ENCODE measurements around the gene HSPA9. TPM values are rescaled to one million over a fixed set of nuclear protein-coding genes. Genes with fewer than 3 reads are reported as not detected.
"Not testable (repeated sequence)": the region's sequence is repeated elsewhere in the genome, so short reads cannot be mapped to it uniquely, and the experiment has no call there.

HSPA9 gene
- polyA plus RNA-seq, 4 donors, result 302 to 349 (median 343) TPM

DNA sequence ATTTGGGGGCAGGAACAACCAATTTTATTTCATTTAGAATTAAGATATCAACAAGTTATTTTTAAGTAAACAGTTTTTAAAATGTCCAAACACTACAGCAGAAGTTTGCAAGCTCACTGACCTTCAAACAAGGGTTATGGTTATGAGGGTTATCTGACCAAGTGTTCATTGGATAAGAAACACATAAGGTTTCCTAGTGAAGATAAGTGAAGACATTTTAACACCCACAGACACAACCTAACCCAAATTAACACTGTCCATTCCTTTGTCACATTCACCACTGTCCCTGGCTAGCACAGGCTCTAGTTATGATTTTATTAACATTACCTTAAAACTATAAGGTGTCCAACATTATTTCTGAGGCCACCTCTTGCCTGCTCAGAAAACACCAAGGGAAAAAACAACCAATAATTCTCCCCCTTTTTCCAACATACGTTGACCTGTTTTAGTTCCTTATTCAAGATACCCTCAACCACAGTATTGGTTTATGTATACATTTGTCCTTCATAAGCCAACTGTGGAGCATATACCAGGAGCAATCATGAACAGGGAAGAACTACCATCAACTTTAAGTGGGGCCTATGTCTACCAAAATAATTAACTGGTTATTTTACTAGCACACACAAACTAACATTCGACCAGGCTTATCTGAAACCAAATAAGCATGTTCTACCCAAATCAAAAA lies 36.1 kb downstream of the HSPA9 start:
- DNase-seq (ENCODE audit: low read depth in 4 of 4, low spot score in 3 of 4), result no peak

GRCh38 chr5:138536665-138537315 lies 38.4 kb downstream of the HSPA9 start:
- DNase-seq (ENCODE audit: low read depth in 4 of 4, low spot score in 3 of 4), result no peak

GRCh38 chr5:138536215-138536614 lies 39.0 kb downstream of the HSPA9 start:
- no peak for DNase-seq (ENCODE audit: low read depth in 4 of 4, low spot score in 3 of 4)

GRCh38 chr5:138533973-138534941 lies 40.9 kb downstream of the HSPA9 start:
- DNase-seq (ENCODE audit: low read depth in 4 of 4, low spot score in 3 of 4), result no peak

DNA sequence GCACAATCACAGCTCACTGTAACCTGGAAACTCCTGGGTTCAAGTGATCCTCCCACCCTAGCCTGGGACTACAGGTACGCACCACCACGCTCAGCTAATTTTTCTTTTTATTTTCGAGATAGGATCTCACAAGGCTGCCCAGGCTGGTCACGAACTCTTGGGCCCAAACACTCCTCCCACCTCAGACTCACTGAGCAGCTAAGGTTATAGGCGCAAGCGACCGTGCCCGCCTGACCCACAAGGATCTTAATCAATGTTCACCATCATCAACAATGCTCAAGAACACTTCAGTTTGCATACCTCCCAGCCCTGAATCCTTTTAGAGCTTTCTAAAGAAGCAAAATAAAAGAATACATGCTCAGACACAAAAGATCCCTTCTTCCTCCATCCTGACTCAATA lies 45.4 kb downstream of the HSPA9 start:
- no peak for DNase-seq (ENCODE audit: low read depth in 4 of 4, low spot score in 3 of 4)

- DNase-seq (ENCODE audit: low read depth in 4 of 4, low spot score in 3 of 4), result no peak
Measured at GRCh38 chr5:138528744-138529469, 46.3 kb downstream of the HSPA9 start.

GRCh38 chr5:138528208-138528607 lies 47.0 kb downstream of the HSPA9 start:
- no peak for DNase-seq (ENCODE audit: low read depth in 4 of 4, low spot score in 3 of 4)

GRCh38 chr5:138527170-138527569 lies 48.0 kb downstream of the HSPA9 start:
- no peak for DNase-seq (ENCODE audit: low read depth in 4 of 4, low spot score in 3 of 4)

- no peak for DNase-seq (ENCODE audit: low read depth in 4 of 4, low spot score in 3 of 4)
Measured at GRCh38 chr5:138523406-138523805, 51.8 kb downstream of the HSPA9 start.

- no peak for DNase-seq (ENCODE audit: low read depth in 4 of 4, low spot score in 3 of 4)
Measured at GRCh38 chr5:138520971-138521370, 54.2 kb downstream of the HSPA9 start.

- no peak for DNase-seq (ENCODE audit: low read depth in 4 of 4, low spot score in 3 of 4)
Measured at GRCh38 chr5:138517437-138517836, 57.8 kb downstream of the HSPA9 start.

DNA sequence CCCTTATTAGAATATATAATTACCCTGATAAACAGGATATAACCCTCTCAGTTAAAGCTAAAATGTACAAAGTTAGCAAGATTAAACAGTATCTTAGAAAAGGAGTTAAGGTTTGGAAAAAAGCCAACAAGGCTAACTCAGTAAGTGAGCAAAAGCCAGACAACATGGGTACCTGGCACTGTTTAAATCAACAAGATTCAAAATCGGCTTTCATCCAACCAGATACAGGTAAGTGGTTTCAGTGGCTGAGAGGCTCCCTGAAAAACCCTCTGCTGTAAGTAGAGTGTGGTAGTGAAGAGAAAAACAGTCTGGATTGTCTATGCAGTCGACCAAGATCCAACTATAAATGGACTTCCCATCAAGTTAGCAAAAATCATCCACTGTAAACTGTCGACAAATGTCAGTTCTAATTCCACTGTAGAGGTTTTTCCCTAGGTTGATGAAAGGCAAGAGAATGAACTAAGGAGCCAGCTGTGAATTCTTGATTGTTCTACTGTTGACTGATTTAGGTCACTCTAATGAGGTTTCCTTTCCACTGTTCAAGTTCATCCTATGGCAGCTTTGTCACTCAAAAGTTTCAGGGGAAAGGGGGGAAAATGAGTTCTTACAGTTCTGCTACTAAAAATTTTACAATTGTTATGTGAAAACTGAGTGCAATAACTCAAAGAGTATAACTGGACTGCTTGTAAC lies 59.5 kb downstream of the HSPA9 start:
- DNase-seq (ENCODE audit: low read depth in 4 of 4, low spot score in 3 of 4), result no peak

DNA sequence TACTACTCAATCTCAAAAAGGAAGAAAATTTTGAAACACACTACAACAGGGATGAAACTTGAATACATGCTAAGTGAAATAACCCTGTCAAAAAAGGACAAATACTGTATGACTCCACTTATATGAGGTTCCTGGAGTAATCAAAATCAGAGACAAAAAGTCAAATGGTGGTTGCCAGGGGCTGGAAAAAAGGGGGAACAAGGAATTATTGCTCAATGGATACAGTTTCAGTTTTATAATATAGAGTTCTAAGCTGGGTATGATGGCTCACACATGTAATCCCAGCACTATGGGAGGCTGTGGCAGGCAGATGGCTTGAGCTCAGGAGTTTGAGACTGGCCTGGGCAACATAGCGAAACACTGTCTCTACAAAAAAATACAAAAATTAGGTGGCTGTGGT lies 61.2 kb downstream of the HSPA9 start:
- no peak for DNase-seq (ENCODE audit: low read depth in 4 of 4, low spot score in 3 of 4)

DNA sequence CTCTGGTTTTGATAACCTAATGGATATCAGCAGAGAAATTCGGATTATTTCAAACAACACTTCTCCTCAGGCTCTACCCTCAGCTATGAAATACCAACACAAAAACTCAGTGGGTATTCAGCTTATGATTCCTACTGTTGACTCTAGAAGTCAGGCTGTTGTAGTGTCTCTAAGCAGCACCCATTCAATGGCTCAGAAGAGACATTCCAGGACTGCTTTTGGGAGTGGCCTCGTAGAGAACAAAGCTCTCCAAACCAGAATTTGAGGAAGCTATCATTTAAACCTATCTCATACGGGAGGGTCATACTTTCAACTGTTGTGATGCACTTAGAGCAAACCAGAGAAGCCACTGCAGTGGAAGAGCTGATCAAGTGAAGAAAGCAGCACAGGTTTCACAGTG lies 66.2 kb downstream of the HSPA9 start:
- no peak for DNase-seq (ENCODE audit: low read depth in 4 of 4, low spot score in 3 of 4)

- DNase-seq (ENCODE audit: low read depth in 4 of 4, low spot score in 3 of 4), result not testable (repeated sequence)
Measured at GRCh38 chr5:138507485-138507884, 67.7 kb downstream of the HSPA9 start.

DNA sequence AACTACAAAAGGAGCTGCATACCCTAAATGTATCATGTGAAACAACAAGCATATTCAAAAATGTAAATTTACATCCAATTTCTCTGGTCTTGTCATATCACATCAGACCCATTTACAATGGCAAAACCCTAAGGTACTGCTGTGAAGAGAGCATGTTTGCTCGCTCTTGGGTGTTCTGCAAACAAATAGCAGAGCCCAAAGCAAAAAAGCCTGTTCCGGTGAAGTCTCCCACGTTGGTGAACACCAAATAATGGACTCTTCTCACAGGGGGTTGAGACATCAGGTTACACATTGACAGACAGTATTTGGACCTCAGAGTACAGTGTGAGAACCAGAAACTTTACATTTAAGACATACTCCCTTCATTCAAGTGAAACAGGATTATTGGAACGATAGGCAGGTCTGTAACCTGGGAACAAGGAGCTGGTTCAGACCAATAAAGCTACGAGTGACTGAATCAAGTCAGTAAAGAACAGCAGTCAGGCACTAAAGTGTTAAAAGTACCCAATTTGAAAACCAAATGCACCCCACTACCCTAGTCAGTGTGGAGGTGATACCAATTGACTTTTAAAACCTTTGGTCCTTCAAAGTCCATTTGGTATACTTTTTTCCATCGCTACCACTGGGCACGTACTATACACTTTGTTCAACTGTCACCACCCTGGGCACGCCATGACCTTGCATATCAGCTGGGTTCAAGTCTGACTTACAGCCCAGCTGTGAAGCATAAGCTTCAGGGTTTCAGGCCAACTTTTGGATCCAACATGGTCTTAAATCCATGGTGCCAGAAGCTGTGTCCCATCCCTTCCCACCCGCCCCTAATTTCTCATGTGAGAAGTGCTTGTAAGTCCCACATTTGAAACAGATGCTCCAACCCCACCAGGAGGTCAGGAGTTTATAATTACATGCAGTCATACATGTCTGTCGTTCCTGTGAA lies 68.6 kb downstream of the HSPA9 start:
- DNase-seq (ENCODE audit: low read depth in 4 of 4, low spot score in 3 of 4), result no peak

GRCh38 chr5:138504799-138505198 lies 70.4 kb downstream of the HSPA9 start:
- DNase-seq (ENCODE audit: low read depth in 4 of 4, low spot score in 3 of 4), result no peak

Data from right renal pelvis (tissue), 4 donors.